Measurements from ENCODE around the gene WDR54.
"Not testable (repeated sequence)": the region's sequence is repeated elsewhere in the genome, so short reads cannot be mapped to it uniquely, and the experiment has no call there.

WDR54 gene

DNA sequence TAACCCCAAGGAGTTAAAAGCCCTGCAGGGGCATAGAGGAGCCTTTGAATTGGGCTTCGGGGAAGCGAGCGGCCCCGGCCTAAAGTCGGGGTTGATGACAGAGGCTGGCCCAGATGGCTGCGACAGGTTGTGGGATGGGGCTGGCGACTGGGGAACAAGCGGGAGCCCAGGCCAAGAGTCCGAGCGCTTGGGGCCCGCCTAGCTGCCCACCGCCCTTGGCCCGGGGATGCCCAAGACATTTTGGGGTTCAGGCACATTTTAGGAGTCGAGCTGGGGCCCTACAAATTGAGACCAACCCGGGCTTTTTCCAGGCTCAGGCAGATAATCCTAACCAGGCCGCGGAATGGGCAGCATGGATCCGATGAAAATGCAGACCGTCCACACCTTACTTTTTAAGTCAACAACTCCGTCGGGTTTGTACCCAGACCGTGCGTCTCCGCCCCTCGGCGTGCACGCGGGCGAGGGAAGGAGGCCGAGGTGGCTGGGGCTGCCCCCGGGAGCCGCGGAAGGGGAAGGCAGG, 19.7 kb downstream of the WDR54 start:
- peak overlapping the region; percentile 67 for H3K4me3 ChIP-seq (ENCODE audit: low read depth, low read length)
- TF ChIP-seq, protein P1, sequence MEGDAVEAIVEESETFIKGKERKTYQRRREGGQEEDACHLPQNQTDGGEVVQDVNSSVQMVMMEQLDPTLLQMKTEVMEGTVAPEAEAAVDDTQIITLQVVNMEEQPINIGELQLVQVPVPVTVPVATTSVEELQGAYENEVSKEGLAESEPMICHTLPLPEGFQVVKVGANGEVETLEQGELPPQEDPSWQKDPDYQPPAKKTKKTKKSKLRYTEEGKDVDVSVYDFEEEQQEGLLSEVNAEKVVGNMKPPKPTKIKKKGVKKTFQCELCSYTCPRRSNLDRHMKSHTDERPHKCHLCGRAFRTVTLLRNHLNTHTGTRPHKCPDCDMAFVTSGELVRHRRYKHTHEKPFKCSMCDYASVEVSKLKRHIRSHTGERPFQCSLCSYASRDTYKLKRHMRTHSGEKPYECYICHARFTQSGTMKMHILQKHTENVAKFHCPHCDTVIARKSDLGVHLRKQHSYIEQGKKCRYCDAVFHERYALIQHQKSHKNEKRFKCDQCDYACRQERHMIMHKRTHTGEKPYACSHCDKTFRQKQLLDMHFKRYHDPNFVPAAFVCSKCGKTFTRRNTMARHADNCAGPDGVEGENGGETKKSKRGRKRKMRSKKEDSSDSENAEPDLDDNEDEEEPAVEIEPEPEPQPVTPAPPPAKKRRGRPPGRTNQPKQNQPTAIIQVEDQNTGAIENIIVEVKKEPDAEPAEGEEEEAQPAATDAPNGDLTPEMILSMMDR (IDR thresholded peaks at IDR 0.05; ENCODE audit: control insufficient read depth, extremely low read depth, insufficient read depth) = no peak
- no peak for DNase-seq (ENCODE audit: low read depth)

DNA sequence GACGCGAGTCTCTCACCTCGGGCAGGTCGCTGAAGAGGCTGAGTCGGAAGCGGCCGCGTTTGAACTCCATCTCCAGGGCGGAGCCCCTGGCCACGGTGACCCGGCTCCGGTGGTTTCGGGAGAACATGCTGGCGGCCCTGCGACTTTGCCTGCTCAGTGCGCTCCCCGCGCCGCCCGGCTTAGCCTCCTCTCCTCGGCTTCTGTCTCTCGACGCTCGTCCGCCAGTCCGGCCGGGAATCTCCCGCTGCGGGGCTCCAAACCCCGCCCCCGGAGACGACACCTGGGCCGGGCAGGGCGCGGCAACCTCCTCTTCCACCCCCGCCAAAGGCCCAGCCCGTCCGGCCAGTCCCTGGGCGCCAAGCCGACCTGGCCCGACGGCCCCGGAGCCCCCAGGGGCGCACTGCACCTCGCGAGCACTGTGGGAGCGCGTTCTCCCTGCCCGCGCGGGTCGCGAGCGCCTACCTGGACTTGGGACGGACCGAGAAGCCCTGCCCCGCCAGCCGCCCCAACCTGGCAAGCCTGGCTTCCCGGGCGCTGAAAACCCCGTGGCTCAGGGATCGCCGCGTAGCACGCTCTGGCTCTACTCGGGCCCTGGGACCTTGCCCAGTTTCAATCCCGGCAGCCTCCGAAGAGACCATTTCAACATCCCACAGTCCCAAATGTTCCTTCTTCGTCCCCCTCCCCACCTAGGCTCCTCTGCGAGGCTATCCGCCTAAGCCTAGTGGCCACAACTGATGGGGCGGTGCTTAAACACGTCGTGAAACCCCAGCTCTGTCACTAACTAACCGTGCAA, 20.4 kb downstream of the WDR54 start, which contains the start of gene RTKN:
Gene RTKN (minus strand): TSS at position 248 of the 793 bp plus-strand sequence. CDS start 121 bp downstream, at position 127.
- peak; percentile 25 for DNase-seq (ENCODE audit: low read depth)
- H3K4me3 ChIP-seq (ENCODE audit: low read depth, low read length) = peak within 1 kb of the TSS; percentile 67
- TF ChIP-seq, protein P1 (IDR thresholded peaks at IDR 0.05; ENCODE audit: control insufficient read depth, extremely low read depth, insufficient read depth) = no peak

DNA sequence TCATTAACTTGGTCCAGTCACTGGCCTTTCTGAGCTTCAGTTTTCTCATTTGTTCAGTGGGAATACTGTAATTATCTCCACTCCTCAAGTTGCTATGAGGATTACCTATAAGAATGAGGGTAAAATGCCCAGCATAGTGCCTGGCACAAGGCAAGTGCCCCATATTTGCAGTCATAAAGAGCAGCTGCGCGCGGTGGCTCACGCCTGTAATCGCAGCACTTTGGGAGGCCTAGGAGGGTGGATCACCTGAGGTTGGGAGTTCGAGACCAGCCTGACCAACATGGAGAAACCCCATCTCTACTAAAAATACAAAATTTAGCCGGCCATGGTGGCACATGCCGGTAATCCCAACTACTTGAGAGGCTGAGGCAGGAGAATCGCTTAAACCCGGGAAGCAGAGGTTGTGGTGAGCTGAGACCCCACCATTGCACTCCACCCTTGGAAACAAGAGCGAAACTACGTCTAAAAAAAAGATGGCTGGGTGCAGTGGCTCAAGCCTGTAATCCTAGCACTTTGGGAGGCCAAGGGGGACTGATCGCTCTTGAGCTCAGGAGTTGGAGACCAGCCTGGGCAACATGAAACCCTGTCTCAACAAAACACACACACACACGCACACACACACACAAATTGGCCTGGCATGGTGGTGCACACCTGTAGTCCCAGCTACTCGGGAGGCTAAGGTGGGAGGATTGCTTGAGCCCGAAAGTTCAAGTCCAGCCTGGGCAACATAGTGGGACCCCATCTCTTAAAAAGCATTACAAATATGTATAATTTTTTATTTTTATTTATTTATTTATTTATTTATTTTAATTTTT, 21.2 kb downstream of the WDR54 start:
- not testable (repeated sequence) for DNase-seq (ENCODE audit: low read depth)
- peak overlapping the region; percentile 67 for H3K4me3 ChIP-seq (ENCODE audit: low read depth, low read length)

DNA sequence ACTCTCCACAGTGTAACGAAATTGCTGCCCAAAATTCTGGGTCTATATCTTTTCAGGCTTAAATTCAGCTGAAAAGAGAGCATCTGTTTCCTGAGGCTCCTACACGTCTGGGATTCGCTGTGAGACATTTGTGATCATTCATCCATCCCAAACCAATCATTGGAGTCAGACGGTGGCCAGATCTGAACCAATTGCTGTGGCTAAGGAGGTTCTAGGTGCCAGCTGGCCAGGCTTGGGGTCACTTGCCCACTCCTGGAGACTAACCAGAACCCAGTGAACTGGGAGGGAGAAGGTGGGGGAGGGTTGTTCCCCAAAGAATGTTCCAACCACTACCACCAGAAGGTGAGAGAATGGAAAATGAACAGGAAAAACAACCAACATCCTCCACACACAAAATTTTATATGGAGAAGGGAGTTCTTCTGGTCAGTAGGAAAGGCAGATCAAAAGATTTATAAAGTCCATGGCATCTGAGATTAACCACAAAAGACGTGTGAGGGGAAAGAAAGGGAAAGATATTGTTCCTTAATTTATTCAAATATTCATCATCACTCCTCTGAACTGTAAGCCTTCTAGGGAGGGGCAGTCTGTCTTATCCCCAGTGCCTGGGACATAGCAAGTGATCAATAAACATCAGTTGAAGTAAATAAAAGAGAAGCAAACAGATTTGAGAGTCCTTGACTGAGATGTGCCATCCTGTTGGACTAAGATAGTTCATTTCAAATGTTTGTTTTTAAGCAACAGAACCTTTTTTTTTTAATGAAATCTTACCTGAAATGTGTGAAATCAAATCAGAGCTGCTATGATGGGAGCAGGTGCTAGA, 23.2 kb downstream of the WDR54 start:
- TF ChIP-seq, protein P1 (IDR thresholded peaks at IDR 0.05; ENCODE audit: control insufficient read depth, extremely low read depth, insufficient read depth) = no peak
- H3K4me3 ChIP-seq (ENCODE audit: low read depth, low read length) = no peak overlapping the region
- no peak for DNase-seq (ENCODE audit: low read depth)

DNA sequence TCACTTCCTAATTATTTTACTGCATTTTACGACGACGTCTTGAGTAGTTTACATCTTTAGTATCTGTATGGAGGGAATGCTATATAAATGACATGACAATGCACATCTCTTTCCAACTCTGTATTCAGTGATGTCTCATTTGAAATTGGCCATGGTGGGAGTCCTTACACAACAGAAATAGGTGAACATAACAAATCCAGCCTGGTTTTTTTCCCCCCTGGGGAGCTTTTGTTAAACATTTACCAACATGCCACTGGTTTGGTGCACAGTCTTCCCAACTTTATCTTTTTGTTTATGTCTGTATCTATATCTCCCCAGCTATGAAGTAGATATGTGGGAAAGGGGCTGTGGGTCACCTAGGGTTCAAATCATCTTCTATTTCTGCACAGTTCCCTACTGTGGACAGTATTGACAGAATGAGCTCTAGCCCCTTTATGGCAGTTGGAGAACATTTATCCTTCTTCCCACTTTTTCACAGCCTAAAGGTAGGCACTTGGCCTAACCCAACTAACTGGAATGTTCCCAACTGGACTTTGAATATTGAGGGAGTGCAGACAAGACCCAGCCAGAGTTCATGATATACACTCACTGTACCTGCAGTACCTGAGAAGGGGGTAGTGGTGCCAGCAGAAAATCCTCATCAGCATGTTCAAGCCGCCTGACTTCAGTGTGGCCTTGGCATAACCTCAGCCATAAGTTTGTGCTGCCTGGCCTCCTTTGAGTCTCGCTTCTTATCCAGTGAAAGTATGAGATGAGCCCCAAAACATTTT, 25.9 kb downstream of the WDR54 start:
- DNase-seq (ENCODE audit: low read depth) = no peak
- TF ChIP-seq, protein P1 (IDR thresholded peaks at IDR 0.05; ENCODE audit: control insufficient read depth, extremely low read depth, insufficient read depth) = no peak
- H3K4me3 ChIP-seq (ENCODE audit: low read depth, low read length) = no peak overlapping the region

DNA sequence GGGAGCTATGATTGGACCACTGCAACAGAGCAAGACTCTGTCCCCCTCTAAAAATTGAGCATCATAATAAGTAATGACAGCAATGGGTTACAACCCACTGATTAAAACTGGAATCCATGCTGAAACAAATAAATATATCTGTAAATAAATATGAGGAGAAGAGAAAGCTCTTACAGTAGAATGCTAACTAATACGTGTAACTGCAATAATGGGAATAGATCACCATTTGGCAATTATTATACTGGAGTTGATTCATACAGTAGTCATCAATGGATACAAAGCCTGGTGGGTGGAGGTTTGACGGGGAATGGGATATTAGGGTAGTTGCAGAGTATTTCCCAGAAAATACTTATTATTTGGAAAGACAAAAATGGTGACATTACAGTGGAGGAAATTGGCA, 27.2 kb downstream of the WDR54 start:
- no peak for DNase-seq (ENCODE audit: low read depth)
- TF ChIP-seq, protein P1 (IDR thresholded peaks at IDR 0.05; ENCODE audit: control insufficient read depth, extremely low read depth, insufficient read depth) = no peak
- H3K4me3 ChIP-seq (ENCODE audit: low read depth, low read length) = no peak overlapping the region
